Heart left ventricle (tissue), 16 donors: ENCODE data around the gene FEM1B. TPM values are rescaled to one million over a fixed set of nuclear protein-coding genes. Genes with fewer than 3 reads are reported as not detected.

ENCODE experiments used
- ATAC-seq, 4 donors: fragments of 200-7000 bp; cut with Tn5 transposase; one replicate each; pipeline ENCODE4 v1.9.1; 2020 to 2022; ENCODE audit warnings: moderate library complexity in 4 of 4, mild to moderate bottlenecking in 3 of 4, moderate number of reproducible peaks in 1 of 4
- DNase-seq, 5 donors: peaks; one replicate each; pipeline ENCODE4 v3.0.0-alpha.2; 2020
- H3K27ac ChIP-seq, 12 donors: fragments of 200-600 bp; sonication (generic) in 4 of 12; one replicate each; pipeline versions ENCODE4 v1.5.0 to v1.8.0; 2016 to 2022; ENCODE audit warnings: mild to moderate bottlenecking in 2 of 12
- H3K27me3 ChIP-seq, 9 donors: fragments of 200-600 bp; sonication (generic) in 2 of 9; one replicate each; pipeline versions ENCODE4 v1.5.1 to v1.8.0; 2016 to 2022; ENCODE audit warnings: mild to moderate bottlenecking in 3 of 9
- H3K36me3 ChIP-seq, 9 donors: fragments of 200-600 bp; sonication (generic) in 2 of 9; one replicate each; pipeline versions ENCODE4 v1.5.0 to v1.8.0; 2018 to 2022; ENCODE audit warnings: mild to moderate bottlenecking in 2 of 9
- H3K4me1 ChIP-seq, 12 donors: fragments of 200-600 bp; sonication (generic) in 4 of 12; one replicate each; pipeline versions ENCODE4 v1.5.0 to v1.8.0; 2016 to 2022; ENCODE audit warnings: mild to moderate bottlenecking in 3 of 12
- H3K4me3 ChIP-seq, 12 donors: fragments of 200-600 bp; sonication (generic) in 4 of 12; one replicate each; pipeline versions ENCODE4 v1.5.0 to v1.8.0; 2017 to 2022; ENCODE audit warnings: mild to moderate bottlenecking in 9 of 12, moderate library complexity in 4 of 12
- H3K9me3 ChIP-seq, 12 donors: fragments of 200-600 bp; sonication (generic) in 4 of 12; one replicate each; pipeline versions ENCODE4 v1.5.0 to v1.8.0; 2016 to 2022; ENCODE audit warnings: mild to moderate bottlenecking in 1 of 12
- POLR2A ChIP-seq, 2 donors: fragments of 450-650 bp; IDR thresholded peaks; one replicate each; pipeline ENCODE4 v1.6.1; 2017; ENCODE audit warnings: antibody characterized with exemption in 2 of 2, mild to moderate bottlenecking in 2 of 2, moderate library complexity in 2 of 2
- WGBS, 4 donors: extraction: QIAGEN DNeasy Blood & Tissue Kit in 2 of 4; methylation state at CpG; one replicate each; pipeline versions ENCODE4 v1.1.5 to v1.1.7; 2013 to 2018; 5-methylcytosine and 5-hydroxymethylcytosine counted together
- intact Hi-C, 10 donors: fragments of 100-400 bp; cut with DNase I; formaldehyde crosslinking; loops; one replicate each; pipeline versions ENCODE4 v1.11.1 to v1.14.2; 2022
- polyA plus RNA-seq, 2 donors: library from polyadenylated mRNA; stranded (reverse); fragments of 200-250 nt; gene quantifications; one replicate each; pipeline ENCODE4 v1.2.3, GENCODE V29; 2013
- total RNA-seq, 9 donors: library from RNA; depleted of rRNA in 2 of 9; stranded (reverse); fragments of >200 nt in 2 of 9; fragmentation: NEBNext Ultra II Directional in 3 of 9; extraction: Animal tissue kit (Norgen Biotek cat#: 25700) in 3 of 9; gene quantifications; one replicate each; pipeline versions ENCODE4 v1.1.0 to v1.2.4, GENCODE V29; 2016 to 2023
- TF ChIP-seq, protein P1 (sequence below), 12 donors: fragments of 200-600 bp; sonication (generic) in 4 of 12; IDR thresholded peaks; one replicate each; pipeline versions ENCODE4 v1.5.0 to v1.8.0; 2018 to 2022; ENCODE audit warnings: antibody characterized with exemption in 12 of 12, mild to moderate bottlenecking in 5 of 12
- donor health status: ischemic (EF 13 %, LVEDD 7.1; RV severe dilation, severe dysfunction).
- donor health status: healthy with polysubstance abuse.
- donor health status: DM: no; HTN: yes; CAD: no.
- donor health status: DM: no; HTN: no; CAD: no.
- donor health status: ischemic (EF 25% LVEDD 6.9; RV normal size, moderate dysfunction).
- donor health status: ischemic (EF 25% LVEDD 5.7; RV mildly dilated, moderate dysfunction).
- donor health status: healthy.
- donor health status: DM: yes; HTN: yes; CAD: no.
- donor health status: ischemic (EF 35%, LVEDD 5.7; RV mildly dilated, moderate dysfunction).
- donor health status: nonischemic (EF 11% LVEDD 7.7; RV severe dilation, severe dysfunction).
- donor health status: DM: yes; HTN: yes; CAD: no.
- donor health status: PGD.
- donor health status: ischemic (EF 29% LVEDD 5.4; RV normal size, mild dysfunction).
- donor health status: nonischemic (EF 23%, LVEDD 6.1; RV moderate dilation, normal function).

Gene FEM1B
- total and polyA plus RNA-seq, 11 donors: 9.3 to 94.0 (median 52.7) TPM

DNA sequence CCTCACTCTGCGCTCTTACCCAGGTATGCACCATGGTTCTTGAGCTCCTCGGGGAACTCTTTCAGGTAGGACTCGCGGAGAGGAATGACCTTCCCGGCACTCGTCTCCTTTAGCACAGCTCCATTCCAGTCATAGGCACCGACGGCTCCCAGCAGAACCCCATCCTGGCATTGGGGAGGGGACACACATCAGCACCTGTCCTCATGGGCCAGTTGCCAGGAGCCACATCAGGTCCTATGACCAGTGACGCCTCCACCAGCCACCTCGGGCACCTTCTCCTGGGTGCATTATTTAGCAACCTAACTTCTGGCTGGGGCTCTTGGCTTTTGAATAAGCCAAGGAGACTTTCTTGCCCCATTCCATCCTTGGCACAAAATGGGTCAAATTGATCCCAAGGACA lies 61.9 kb downstream of the FEM1B start:
- DNase-seq: peak in 1 of 5 donors; percentile 29
- Histone ChIP-seq H3K36me3 (peaks cover 0 to 2% (median 0%) of the 10 kb centered on the region in 9 donors), H3K27me3 (no peaks in the 10 kb centered on the region), H3K27ac (no peak overlapping the region), H3K9me3 (no peaks in the 10 kb centered on the region), H3K4me1 (peaks cover 8 to 56% (median 37%) of the 10 kb centered on the region in 12 donors), H3K4me3 (no peak overlapping the region)
- TF ChIP-seq, protein P1, sequence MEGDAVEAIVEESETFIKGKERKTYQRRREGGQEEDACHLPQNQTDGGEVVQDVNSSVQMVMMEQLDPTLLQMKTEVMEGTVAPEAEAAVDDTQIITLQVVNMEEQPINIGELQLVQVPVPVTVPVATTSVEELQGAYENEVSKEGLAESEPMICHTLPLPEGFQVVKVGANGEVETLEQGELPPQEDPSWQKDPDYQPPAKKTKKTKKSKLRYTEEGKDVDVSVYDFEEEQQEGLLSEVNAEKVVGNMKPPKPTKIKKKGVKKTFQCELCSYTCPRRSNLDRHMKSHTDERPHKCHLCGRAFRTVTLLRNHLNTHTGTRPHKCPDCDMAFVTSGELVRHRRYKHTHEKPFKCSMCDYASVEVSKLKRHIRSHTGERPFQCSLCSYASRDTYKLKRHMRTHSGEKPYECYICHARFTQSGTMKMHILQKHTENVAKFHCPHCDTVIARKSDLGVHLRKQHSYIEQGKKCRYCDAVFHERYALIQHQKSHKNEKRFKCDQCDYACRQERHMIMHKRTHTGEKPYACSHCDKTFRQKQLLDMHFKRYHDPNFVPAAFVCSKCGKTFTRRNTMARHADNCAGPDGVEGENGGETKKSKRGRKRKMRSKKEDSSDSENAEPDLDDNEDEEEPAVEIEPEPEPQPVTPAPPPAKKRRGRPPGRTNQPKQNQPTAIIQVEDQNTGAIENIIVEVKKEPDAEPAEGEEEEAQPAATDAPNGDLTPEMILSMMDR (IDR thresholded peaks at IDR 0.05): no peak
- no peak for TF ChIP-seq POLR2A (IDR thresholded peaks at IDR 0.05)
- WGBS, 4 donors: 86 to 95% (median 92%) methylated on average over 6 to 10 of the region's 10 CpGs
- ATAC-seq: no peak
- intact Hi-C loops: no loop called here

DNA sequence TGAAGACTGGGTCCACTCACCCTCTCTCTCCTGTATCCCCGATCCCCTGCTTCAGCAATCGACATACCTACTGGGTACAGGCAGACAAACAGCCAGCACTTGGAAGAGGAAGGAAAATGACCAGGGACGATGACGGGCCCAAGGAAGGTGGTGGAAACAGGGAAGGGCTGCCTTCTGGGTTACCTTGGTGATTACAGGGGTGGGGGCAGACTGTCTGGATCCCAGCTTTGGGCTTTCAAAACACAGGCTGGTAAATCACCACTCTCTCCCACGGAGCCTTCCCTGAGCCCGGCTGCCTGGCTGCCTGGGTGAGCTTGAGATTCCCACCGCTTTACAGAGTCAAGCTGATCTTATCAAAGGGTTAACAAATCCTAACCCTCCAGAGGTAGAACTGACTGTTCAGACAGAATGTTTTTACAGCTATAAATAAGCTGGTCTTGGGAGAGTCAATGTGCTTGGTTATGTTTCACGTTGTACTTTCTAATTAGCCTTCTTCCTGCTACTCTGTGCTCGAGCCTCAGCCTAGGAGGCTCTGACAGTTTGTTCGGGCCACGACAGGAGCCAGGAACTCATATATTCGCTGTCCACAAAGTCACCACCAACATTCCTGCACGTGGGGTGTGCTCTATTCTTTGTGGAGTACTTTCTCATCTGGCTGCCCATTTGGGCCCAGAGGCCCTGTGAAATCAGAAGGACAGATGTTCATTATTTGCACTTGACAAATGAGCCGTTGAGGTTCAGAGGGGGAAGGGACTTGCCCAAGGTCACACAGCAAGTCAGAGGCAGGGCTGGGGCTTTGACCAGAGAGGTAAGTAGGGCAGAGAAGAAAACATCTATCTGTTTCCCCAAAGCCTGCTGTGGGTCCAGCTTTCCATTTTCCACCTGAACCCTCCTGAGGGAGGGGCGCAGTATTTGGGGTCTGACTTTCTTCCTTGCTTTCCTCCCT lies 63.5 kb downstream of the FEM1B start:
- WGBS, 4 donors: 47 to 53% (median 50%) methylated on average over 13 to 15 of the region's 15 CpGs
- TF ChIP-seq, protein P1 (IDR thresholded peaks at IDR 0.05): no peak
- no peak for TF ChIP-seq POLR2A (IDR thresholded peaks at IDR 0.05)
- peaks cover 0 to 2% (median 0%) of the 10 kb centered on the region in 9 donors for H3K36me3 ChIP-seq
- peaks cover 8 to 41% (median 27%) of the 10 kb centered on the region in 12 donors for H3K4me1 ChIP-seq
- ATAC-seq (peak; percentile 70 to 79 (median 74)), DNase-seq (peak in 1 of 5 donors; percentile 30)
- intact Hi-C loops: no loop called here
- H3K9me3 ChIP-seq: no peaks in the 10 kb centered on the region
- H3K27me3 ChIP-seq: no peaks in the 10 kb centered on the region
- H3K27ac ChIP-seq: peak overlapping the region; percentile 61 to 87 (median 74)
- no peak overlapping the region for H3K4me3 ChIP-seq

DNA sequence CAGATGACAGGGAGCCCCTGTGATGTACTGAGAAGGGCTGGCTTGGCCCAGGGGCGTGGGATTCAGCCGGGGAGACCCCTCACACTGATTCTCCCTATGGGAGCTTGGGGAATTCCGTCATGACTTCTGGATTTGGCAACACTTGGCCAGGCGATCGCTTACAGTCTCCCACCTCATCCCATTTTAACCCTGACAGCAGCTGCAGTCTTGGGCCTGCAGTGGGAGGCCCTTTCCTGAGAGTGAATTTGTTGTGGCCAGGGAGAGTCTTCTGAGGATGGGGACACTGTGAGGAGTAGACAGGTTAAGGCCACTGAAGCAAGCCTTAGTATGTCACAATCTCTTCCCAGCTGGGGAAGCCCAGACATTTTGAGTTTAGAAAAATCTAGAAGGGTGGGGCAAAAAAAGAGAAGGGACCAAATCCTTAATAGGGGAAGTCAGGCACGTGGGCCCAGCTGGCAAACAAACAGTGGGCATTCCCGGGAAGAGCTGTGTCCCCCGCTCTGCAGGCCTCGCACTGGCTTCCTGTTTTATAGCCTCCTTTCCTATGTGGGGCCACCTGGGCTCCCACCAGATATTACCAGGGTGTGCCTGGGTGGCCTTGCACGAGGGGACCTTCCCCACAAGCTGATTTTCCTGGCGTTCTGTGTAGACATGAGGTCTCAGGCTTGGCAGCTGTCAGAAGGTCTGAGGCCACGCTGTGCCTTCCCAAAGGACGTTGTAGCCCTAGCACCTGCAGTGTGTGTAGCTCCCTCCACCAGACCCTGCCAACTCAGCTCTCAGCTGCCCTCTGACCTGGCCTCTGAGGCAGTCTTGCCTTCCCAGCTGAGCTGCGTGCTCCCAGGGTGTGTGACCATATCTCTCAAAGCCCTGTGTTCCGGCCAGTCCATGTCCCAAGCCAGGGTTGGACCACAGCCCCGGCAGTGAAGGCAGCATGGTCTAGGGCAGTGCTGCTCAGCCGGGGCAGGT lies 64.5 kb downstream of the FEM1B start:
- Histone ChIP-seq H3K9me3 (no peaks in the 10 kb centered on the region), H3K4me1 (peaks cover 8 to 39% (median 27%) of the 10 kb centered on the region in 12 donors), H3K36me3 (peaks cover 0 to 10% (median 0%) of the 10 kb centered on the region in 9 donors), H3K27me3 (no peaks in the 10 kb centered on the region), H3K4me3 (no peak overlapping the region), H3K27ac (peak overlapping the region; percentile 61 to 87 (median 74))
- ATAC-seq (peak; percentile 23 to 48 (median 36)), DNase-seq (peak in 2 of 5 donors; percentile 40 to 59)
- WGBS, 4 donors: 46 to 70% (median 53%) methylated on average over 15 to 17 of the region's 17 CpGs
- intact Hi-C loops: no loop called here
- TF ChIP-seq, protein P1 (IDR thresholded peaks at IDR 0.05): no peak
- TF ChIP-seq POLR2A (IDR thresholded peaks at IDR 0.05): no peak
